Measurements from ENCODE around the gene SCARF2. TPM values are rescaled to one million over a fixed set of nuclear protein-coding genes. Genes with fewer than 3 reads are reported as not detected.

SCARF2 gene
- total and polyA plus RNA-seq, 10 donors = 1.1 to 18.0 (median 9.4) TPM

DNA sequence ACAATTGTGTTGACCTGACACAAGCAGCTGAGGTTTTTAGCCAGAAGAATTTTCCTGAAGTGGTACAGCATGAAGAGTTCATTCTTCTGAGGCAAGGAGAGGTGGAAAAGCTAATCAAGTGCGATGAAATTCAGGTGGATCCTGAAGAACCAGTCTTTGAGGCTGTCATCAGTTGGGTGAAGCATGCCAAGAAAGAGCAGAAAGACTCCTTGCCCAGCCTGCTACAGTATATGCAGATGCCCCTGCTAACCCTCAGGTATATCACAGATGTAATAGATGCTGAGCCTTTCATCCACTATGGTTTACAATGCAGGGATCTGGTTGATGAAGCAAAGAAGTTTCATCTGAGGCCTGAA lies 12.9 kb upstream of the SCARF2 start:
- Histone ChIP-seq H3K9me3 (no peaks in the 10 kb centered on the region), H3K27me3 (replicated peaks in 1 of 7) (no peaks in the 10 kb centered on the region), H3K4me3 (no peak overlapping the region), H3K27ac (no peak overlapping the region), H3K4me1 (peaks cover 0 to 19% (median 3%) of the 10 kb centered on the region in 6 donors), H3K36me3 (peaks cover 0 to 59% (median 16%) of the 10 kb centered on the region in 6 donors)
- TF ChIP-seq POLR2AphosphoS5 (IDR thresholded peaks at IDR 0.05) (no peak), POLR2A (IDR thresholded peaks at IDR 0.05) (no peak)
- TF ChIP-seq, protein P1, sequence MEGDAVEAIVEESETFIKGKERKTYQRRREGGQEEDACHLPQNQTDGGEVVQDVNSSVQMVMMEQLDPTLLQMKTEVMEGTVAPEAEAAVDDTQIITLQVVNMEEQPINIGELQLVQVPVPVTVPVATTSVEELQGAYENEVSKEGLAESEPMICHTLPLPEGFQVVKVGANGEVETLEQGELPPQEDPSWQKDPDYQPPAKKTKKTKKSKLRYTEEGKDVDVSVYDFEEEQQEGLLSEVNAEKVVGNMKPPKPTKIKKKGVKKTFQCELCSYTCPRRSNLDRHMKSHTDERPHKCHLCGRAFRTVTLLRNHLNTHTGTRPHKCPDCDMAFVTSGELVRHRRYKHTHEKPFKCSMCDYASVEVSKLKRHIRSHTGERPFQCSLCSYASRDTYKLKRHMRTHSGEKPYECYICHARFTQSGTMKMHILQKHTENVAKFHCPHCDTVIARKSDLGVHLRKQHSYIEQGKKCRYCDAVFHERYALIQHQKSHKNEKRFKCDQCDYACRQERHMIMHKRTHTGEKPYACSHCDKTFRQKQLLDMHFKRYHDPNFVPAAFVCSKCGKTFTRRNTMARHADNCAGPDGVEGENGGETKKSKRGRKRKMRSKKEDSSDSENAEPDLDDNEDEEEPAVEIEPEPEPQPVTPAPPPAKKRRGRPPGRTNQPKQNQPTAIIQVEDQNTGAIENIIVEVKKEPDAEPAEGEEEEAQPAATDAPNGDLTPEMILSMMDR (IDR thresholded peaks at IDR 0.05 in 8 of 11, conservative IDR thresholded peaks at IDR 0.05 in 3 of 11) = no peak
- WGBS, 5 donors = 73 to 100% (median 97%) methylated on average over 1 of the region's 1 CpG
- intact Hi-C loops (cut with DNase I; ENCODE audit: low total_unique reads) = no loop called here
- DNase-seq = no peak

DNA sequence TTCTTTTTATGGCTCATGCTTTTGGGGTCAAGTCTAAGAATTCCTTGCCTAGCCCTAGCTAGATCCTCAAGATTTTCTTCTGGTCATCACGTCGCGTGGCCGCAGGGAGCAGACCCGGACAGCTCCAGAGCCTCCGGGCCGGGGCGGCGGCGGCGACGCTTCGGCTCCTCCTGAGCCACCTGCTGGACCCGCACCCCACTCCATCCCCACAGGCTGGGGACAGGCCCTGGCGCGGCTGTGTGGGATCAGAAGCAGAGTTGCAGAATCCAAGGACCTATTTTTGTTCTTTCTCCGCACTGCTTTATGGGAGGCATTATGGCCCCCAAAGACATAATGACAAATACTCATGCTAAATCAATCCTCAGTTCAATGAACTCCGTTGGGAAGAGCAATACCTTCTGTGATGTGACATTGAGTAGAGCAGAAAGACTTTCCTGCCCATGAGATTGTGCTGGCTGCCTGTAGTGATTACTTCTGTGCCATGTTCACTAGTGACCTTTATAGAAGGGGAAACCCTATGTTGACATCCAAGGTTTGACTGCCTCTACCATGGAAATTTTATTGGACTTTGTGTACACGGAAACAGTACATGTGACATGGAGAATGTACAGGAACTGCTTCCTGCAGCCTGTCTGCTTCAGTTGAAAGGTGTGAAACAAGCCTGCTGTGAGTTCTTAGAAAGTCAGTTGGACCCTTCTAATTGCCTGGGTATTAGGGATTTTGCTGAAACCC lies 12.4 kb upstream of the SCARF2 start:
- H3K9me3 ChIP-seq = no peaks in the 10 kb centered on the region
- WGBS, 5 donors = 93 to 96% (median 96%) methylated on average over 19 of the region's 19 CpGs
- no peaks in the 10 kb centered on the region for H3K27me3 ChIP-seq (replicated peaks in 1 of 7)
- DNase-seq = peak; percentile 51
- TF ChIP-seq POLR2A (IDR thresholded peaks at IDR 0.05) (no peak), POLR2AphosphoS5 (IDR thresholded peaks at IDR 0.05) (no peak)
- TF ChIP-seq, protein P1 (IDR thresholded peaks at IDR 0.05 in 8 of 11, conservative IDR thresholded peaks at IDR 0.05 in 3 of 11) = no peak
- no peak overlapping the region for H3K4me3 ChIP-seq
- H3K36me3 ChIP-seq = peaks cover 0 to 65% (median 21%) of the 10 kb centered on the region in 6 donors
- H3K27ac ChIP-seq = no peak overlapping the region
- intact Hi-C loops (cut with DNase I; ENCODE audit: low total_unique reads) = no loop called here
- H3K4me1 ChIP-seq = peaks cover 0 to 13% (median under 1%) of the 10 kb centered on the region in 6 donors

DNA sequence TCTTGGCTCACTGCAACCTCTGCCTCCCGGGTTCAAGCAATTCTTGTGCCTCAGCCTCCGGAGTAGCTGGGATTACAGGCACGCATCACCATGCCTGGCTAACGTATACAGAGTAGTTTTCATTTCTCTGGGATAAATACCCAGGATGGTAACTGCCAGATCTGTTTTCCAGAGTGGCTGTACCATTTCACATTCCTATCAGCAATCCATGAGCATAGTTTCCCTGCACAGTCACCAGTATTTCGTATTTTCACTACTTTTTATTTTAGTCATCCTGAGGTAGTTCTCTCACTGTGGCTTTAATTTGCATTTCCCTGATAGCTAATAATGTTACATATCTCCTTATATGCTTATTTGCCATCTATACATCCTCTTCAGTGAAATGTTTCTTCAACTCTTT lies 11.0 kb upstream of the SCARF2 start:
- no peak for TF ChIP-seq POLR2AphosphoS5 (IDR thresholded peaks at IDR 0.05)
- TF ChIP-seq POLR2A (IDR thresholded peaks at IDR 0.05) = no peak
- TF ChIP-seq, protein P1 (IDR thresholded peaks at IDR 0.05 in 8 of 11, conservative IDR thresholded peaks at IDR 0.05 in 3 of 11) = no peak
- Histone ChIP-seq H3K27me3 (replicated peaks in 1 of 7) (no peaks in the 10 kb centered on the region), H3K36me3 (peaks cover 0 to 66% (median 30%) of the 10 kb centered on the region in 6 donors), H3K4me1 (no peaks in the 10 kb centered on the region), H3K4me3 (no peak overlapping the region), H3K9me3 (no peaks in the 10 kb centered on the region), H3K27ac (no peak overlapping the region)
- WGBS, 5 donors = 89 to 93% (median 92%) methylated on average over 5 of the region's 5 CpGs
- intact Hi-C loops (cut with DNase I; ENCODE audit: low total_unique reads) = no loop called here
- DNase-seq = no peak

DNA sequence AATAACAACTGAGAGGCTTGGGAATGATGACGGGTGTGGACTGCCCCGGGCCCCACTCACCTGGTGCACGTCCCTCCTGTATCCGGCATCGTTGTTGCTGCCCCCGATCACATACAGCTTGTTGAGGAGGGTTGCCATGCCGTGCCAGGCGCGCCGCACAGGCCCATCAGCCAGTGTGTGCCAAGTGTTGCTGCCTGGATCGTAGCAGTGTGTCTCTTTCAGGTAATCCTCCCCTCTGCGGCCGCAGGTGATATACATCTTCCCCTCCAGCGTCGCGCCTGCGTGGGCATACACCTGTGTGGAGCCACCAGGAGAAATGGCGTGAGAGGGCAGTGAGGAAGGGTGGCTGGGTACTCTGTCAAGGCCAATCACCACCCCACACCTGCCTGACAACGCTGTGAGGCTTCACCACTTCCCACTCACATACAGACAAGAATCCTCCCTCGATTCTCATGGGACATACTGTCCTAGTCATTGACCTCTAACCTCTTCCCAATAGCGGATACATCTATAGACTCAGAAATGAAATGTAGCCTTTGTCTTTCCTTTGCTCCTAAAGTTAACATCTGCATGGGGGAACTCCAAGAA lies 8.9 kb upstream of the SCARF2 start:
- Histone ChIP-seq H3K36me3 (peaks cover 0 to 75% (median 40%) of the 10 kb centered on the region in 6 donors), H3K27me3 (replicated peaks in 1 of 7) (no peaks in the 10 kb centered on the region), H3K4me1 (peaks cover 0 to 12% (median 2%) of the 10 kb centered on the region in 6 donors), H3K9me3 (no peaks in the 10 kb centered on the region), H3K27ac (no peak overlapping the region), H3K4me3 (no peak overlapping the region)
- intact Hi-C loops (cut with DNase I; ENCODE audit: low total_unique reads) = no loop called here
- TF ChIP-seq POLR2AphosphoS5 (IDR thresholded peaks at IDR 0.05) (peak in 1 of 3 donors; percentile 7), POLR2A (IDR thresholded peaks at IDR 0.05) (no peak)
- TF ChIP-seq, protein P1 (IDR thresholded peaks at IDR 0.05 in 8 of 11, conservative IDR thresholded peaks at IDR 0.05 in 3 of 11) = no peak
- WGBS, 5 donors = 95 to 98% (median 96%) methylated on average over 21 of the region's 21 CpGs
- peak; percentile 64 for DNase-seq

All from spleen (tissue), 11 donors.